GM19324 (cell line): ENCODE measurements around the gene PSAPL1.

Experiments
- ATAC-seq: cut with Tn5 transposase; IDR thresholded peaks from one replicate; pipeline ENCODE4 v1.9.1; 2021; ENCODE audit warnings: mild to moderate bottlenecking, moderate library complexity; ENCODE audit not compliant: unreplicated experiment, low FRiP score

The PSAPL1 gene

DNA sequence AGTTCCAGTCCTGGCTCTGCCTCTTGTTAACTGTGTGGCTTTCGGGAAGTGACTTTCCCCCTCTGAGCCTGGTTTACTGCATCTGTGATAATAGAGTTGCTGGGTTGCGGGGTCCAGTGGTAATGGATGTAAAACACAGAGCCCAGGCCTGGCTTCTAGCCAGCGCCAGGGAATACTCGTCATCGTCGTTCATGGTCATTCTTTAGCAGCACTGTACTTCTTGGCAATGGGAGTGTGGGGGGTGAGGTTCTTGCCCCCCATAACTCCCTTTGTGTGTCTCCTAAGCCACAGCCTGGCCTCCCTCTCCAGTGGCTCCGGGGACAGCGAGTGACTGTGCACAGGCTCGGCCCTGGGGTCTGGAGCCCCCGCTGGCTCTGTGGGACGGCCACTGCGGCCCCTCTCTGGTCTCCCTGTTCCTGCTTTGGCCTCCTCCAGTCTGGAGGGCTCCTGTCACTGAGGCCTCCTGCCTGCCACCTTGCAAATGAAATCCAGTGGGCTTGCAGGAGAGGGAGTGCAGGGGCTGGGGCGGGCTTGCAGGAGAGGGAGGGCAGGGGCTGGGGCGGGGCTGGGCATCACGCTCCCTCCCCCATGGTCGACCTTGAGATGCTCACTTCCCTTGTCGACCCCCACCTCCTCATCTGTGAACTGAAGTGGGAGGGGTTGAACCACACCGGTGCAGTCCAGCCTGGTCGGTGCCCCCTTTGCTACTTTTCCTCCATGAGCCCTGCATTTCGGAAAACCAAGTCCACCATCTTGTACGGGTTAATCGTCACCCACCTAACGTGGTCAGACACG lies 13.2 kb downstream of the PSAPL1 start:
- ATAC-seq, result no peak

DNA sequence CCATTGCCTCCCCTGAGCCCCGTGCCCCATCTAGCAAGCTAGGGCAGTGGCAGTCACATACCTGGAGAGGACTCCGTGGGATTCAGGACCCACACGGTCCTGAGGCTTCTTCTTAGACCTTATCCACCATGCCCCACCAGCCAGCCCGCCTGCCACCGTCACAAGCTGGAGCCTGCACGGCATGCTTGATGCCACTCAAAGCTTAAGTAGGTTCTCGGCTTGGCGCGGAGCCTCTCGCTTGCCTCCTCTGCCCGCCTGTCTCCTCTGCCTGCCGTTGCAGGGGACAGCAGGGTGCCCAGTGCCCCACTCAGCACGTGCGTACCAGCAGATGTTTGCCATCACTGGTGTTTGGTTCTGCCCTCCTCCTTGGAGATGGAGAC lies 14.1 kb downstream of the PSAPL1 start:
- no peak for ATAC-seq

DNA sequence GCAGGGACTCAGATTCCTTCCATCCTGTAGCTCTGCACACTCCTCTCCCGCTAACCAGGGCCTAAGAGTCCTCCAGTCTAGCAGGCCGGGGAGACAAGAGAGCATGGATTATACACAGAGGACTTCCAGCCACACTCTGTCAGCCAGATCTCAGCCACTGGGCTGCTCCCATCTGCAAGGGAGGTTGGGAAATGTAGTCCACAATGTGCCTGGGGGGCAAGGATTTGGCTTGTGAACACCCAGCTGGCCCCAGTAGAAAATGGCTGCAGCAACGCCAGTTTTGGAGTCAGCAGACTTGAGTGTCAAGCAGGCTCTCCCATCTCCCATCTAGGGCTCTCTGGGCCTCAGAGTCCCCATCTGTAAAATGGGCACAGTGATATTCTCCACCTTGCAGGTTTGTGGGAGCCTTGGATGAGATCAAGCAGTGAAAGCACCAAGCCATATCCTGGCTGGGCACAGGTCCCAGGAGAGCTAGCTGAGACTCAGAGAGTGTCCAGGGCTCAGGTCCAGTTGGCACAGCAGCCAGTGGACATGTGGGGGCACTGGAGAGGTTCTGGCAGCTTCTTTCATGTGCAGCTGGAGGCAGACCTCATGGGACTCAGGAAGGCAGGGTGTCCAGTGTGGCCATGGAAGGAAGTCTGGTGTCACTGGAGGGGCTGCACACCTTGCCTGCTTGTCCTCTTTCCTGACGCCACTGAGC lies 14.6 kb downstream of the PSAPL1 start:
- ATAC-seq, result no peak

DNA sequence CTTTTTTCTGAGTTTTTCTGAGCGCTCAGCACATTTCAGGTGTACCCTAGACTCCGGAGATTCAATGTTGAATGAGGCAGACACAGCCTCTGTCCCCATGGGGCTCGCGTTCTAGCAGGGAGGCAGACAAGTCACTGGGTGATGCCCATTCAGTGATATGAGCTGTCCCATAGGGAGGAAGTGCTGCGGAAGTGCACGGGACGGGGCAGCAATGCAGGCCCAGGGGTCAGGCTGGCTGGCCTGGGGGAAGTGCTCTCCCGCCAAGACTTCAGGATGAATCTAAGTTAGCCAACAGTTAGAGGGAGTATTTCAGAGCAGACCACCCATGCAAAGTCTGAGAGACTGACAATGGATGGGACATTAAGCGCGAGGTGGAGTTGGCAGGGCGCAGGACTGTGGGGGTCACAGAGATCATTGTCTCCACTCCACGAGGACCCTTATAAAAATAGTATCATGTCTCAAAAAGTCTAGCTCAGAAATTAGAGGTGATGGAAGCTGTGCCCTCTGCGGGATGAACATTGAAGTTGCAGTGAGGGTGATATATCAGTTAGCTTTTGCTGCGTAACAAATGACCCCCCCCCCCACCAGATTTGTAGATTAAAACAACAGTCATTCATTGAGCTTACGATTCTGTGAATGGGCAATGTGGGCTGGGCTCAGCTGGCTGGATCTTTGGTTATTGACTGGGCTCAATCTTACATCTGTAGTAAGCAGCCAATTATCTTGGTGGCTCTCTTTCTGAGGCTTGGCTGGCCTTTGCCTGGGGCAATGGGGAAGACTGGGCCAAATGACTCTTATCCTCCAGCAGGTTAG lies 16.4 kb downstream of the PSAPL1 start:
- no peak for ATAC-seq

DNA sequence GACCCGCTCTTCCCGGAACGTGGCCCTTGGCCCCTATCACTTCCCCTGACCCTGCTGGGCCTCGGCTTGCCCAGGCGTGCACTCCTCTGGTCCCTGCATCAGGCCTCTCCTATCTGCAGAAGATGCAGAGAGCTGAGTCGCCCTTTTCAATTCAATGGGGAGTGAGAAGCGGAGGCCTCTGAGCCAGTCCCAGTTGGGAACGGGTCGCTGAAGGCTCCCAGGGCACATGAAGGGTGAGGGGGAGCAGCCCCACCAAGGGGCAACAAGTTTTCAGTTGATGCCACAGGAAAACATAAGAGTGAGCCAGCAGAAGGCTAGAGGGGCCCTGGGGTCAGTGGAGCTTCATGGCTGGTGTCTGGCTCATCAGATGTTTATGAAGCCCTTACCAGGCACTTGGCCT lies 17.1 kb downstream of the PSAPL1 start:
- ATAC-seq, result no peak

DNA sequence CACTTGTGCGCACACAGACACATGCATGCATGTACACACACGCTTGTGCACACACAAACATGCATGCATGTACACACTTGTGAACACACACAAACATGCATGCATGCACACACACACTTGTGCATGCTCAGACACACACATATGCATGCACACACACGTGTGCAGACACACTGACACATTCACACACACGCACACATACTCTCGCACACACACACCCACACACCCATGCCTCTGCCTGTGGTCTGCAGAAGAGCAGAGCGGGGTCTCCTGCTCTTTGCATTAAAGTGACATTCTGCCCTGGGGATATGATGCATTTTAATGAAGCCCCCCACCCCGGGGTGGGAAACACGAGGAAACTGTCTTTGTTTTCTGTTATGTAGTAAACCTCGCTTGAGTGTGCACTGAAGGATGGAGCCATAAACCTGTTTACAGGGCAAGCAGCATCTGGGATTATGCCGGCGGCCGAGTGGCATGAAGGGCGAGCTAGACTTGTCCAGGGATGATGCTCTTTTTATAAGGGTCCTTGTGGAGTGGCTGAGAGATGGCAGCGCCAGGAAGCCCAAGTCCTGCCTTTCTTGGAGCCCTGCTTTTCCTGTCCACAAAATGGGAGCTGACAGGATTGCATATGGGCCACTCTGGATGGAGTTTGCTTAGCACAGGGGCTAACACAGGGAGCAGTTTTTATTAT lies 17.8 kb downstream of the PSAPL1 start:
- ATAC-seq, result no peak

DNA sequence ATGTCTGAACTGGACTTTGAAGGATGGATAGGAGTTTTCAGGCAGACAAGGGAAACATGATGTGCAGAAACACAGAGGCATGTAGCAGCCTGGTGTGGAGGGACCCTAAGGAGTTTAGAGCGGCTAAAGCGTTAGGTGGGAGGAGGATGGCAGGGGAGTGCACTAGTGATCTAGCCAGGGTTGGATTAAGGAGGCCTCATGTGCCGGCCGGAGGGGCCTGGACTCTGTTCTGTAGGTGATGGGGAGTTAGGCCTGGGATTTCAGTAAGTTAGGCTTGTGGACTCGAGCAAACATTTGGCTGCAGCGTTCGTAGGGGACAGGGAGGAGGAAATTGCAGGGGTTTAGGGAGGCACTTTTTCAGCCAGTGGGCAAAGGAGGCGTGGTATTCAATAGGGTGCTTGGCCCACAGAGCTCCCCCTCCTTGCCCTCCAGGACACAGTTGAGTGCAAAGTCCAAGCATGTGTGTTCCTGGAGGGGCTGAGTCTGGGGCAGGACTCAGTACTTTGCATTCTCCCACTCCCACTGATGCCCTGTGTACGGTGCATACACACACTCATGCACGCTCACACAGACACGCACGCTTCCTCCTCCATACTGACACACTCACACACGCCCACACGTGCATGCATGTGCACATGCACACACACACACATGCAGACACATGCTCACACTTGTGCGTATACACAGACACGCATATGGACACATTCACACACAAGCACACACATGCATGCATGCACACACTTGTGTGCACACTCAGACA lies 18.6 kb downstream of the PSAPL1 start:
- no peak for ATAC-seq

DNA sequence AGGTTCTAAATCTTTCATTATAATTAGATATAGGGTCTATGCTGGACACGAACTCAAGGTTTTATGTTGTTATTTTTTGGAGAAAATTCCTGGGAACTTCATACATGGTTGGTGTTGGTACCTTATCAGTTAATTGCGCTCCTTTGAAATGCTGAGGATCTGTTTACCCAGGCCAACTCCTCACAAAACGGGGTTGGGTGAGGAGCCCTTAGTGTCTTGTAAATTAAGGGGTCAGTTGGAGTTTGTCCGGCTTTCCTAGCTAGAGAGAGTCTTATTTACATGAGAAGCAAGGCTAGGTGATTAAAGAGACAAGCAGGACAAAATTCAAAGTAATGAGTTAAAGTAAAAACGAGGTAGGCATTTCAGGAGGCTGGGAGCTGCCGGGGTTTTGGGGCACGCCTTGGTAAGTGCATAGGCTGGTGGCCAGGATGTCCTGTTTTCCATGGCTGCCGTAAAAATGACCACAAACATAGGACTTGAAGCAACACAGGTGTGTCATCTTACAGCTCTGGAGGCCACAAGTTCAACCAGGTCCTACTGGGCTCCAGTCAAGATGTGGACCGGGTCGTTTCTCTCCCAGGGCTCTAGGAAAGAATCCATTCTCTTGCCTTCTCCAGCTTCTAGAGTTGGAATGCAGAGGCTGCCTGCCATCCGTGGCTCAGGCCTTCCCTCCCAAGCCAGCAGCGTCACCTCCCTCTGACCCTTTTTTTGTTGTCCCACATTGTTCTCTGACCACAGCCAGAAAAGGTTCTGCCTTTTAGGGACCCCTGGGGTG lies 19.8 kb downstream of the PSAPL1 start:
- no peak for ATAC-seq

DNA sequence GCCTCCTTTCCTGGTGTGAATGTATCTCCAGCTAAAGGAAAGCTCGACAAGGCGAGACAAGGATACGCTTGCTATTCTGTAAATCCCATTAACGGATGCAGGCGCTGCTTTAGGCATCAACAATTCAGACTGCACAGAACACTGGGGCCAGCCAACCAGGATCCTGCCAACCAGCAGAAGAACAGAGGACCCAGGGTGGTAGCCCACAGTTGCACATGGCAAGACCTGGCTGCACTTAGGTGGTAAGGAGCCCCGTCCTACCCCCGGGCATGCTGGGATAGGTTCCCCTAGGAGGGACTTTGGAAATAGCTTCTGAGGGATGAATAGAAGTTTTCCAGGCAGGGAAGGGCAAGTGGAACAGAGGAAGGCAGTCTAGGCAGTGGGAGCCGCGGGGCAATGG lies 20.7 kb downstream of the PSAPL1 start:
- no peak for ATAC-seq

DNA sequence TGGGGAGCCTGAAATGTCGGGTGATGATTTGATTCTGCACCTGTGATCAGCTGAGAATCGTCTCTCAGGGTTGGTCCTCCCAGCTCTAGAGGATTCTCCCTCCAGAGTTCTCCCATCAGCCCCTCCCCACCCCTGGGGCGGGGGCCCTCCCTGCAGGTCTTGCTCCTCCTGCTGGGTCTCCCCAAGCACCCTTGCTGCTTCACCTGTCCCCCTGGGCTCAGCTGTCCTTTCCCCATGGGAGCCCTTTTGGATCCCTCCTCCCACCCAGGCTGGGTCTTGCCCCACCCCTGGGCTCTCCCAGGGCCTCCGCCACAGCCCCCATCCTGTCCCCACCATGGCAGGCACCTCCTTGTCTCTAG lies 22.2 kb downstream of the PSAPL1 start:
- ATAC-seq, result no peak

DNA sequence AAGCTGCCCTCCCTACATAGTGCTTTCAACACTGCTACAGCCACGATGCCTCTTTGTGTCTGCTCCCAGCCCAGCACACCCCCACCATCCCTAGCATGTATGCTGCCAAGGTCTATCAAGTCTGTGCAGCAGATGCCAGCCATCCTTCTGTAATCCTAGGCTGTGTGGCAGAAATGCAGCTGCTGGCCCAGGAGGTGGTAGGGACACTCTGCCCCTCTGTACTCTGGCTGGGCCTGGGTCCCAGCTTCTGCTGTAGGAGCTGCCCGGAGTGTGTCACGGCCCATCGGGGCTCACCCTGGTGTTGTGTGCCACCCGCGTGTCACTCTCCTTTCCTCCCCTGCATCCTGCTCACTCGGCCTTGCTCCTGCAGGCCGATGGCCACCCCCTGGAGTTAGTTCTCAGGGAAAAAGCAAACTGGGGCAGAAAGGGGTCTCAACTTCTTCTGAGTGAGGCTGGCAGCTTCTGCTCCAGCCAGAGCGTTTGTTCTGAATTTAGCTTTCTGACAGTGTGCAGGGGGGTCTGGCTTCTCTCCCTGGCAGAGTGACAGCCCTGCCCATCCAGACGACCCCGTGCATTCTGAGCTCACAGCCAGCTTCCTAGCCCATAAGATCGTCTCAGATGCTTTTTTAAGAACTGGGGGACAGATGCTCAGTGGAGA lies 22.7 kb downstream of the PSAPL1 start:
- ATAC-seq, result no peak

DNA sequence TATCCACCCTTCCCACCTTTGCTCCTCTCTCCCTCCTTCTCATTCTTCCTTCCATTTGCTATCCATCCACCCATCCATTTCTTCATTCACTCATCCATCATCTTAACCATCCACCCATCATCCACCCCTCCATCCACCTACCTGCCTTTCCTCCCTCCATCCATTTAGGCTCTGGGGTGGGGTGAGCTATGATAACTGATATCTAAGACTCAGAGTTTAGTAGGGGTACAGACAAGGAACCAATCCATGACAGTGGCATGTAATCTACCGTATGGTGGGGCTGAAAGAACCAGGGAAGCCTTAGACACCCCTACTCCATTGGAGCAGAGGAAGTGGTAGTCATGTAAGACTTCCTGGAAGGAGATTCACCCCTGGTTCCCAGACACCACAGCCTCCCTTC lies 23.2 kb downstream of the PSAPL1 start:
- no peak for ATAC-seq

DNA sequence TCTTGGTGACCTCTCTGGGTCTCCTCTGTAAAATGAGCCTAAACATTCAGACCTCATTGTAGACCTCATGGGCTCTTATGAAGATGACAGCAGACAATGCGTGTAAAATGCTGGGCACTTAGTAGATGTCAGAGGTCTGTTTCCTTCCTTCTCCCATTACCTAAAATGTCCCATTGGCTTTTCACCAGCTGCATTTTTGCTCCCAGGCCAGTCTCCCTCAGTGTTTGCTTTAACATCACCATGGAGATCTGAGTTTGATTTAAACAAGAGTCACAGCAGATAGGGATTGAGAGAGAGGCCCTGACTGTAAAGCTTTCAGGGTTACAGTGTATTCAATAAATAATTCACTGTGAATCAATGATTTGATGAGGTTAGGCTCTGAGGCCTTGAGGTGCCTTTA lies 24.3 kb downstream of the PSAPL1 start:
- no peak for ATAC-seq

DNA sequence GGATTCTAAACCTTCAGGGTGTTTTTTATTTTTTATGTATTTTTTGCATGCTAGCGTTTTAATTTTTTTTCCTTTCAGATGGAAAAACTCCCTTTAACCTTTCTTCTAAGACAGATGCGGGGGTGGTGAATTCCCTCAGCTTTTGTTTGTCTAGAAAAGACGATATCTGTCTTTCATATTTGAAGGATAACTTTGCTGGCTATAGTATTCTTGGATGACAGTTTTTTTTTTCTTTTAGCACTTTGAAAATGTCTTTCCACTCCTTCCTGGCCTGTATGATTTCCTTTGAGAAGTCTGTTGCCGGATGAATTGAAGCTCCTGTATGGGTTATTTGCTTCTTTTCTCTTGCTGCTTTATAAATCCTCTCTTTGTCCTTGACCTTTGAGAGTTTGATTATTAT lies 26.6 kb downstream of the PSAPL1 start:
- no peak for ATAC-seq

DNA sequence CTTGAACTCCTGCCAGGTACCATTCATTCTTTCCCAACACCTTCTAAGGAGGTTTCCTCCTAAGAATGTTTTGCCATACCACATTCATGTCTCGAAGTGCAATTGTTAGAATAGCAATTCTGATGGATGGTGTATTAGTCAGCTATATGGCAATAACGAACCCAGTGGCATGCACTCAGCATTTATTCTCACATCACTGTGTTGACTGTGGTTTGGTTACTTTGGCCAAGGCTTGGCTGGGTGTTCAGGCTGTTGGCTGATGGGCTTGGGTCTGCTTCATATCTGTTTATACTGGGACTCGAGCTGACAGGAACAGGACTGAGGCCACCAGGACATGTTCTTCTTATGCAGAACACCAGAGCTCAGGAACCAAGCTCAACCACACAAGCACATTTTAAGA lies 31.7 kb downstream of the PSAPL1 start:
- no peak for ATAC-seq

DNA sequence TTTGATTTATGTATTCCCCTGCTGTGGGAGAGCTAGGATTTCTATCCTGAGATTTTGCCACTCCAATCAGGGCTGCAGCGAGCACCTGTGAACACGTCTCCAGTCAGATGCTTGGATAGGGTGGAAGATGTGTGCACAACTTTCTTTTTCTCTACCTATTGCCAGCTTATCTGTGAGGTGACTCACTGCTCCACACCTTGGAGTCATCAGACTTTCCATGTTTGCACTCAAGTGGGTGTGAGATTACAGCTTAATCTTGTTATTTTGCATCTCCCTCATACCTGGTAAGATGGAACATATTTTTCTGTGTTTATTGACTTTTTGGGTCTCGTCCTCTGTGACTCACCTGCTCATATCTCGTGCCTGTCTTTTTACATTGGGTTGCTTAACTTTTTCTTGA lies 32.2 kb downstream of the PSAPL1 start:
- no peak for ATAC-seq

DNA sequence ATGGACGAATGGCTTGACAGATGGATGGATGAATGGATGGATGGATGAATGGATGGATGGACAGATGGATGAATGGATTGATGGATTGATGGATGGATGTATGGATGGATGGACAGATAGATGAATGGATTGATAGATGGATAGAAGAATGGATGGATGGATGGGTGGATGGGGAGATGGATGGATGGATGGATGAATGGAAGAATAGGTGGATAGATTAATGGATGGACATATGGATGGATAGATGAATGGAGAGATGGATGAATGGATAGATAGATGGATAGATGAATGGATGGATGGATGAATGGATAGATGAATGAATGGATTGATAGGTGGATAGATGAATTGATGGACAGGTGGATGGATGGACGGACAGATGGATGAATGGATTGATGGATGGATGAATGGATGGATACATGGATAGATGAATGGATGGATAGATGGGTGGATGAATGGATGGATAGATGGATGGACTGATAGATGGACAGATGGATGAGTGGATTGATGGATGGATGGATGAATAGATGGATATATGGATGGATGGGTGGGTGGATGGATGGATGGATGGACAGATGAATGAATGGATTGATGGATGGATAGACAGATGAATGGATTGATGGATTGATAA lies 33.9 kb downstream of the PSAPL1 start:
- ATAC-seq, result no peak

DNA sequence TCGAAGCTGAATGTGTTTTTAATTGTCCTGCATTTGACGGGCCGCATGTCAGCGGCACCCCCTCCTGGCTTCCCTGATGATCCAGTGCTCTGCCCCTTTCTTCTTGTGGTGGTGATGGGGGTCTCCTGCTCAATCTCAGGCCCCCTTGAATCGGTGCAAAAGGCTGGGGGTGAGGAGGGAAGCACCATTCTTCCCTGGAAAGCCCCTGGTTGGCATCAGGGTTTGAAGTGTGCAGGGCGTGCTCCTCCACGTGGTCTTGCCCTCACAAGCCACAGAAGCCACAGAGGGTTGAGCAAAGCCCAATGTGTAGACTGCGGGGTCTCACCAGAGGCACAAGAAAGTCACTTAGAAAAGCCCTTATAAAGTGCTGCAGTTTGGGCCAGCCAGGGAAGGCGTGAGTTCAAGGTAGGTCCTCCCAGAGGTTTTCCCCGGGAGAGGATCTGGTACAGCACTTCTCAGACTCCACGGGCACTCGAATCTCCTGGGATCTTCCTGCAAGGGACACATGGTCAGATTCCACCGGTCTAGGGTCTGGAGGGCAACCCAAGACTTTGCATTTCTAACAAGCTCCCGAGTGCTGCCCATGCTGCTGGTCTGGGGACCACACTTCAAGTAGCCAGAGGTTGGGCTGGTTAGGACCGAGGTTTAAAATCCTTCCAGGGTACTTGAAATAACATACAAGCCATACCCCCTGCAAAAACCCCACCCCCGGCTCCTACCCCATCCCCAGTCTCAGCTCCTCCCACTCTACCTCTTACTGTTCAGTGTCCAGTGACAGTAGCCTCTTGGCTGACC lies 35.1 kb downstream of the PSAPL1 start:
- ATAC-seq, result no peak
